H1 (cell line): Measurements from ENCODE around the gene SPAG16. TPM values are rescaled to one million over a fixed set of nuclear protein-coding genes. Genes with fewer than 3 reads are reported as not detected.

Source experiments
- CTCF ChIA-PET: fragments of 300-600 bp; sonication (Branson Sonifier 250); formaldehyde crosslinking; loops from one replicate; lab custom pipeline; 2021; ENCODE audit not compliant: partially characterized antibody; lab: Charles Lee
- POLR2A ChIA-PET: fragments of 300-600 bp; sonication (Branson Sonifier 250); formaldehyde crosslinking; loops from one replicate; lab custom pipeline; 2021; ENCODE audit warnings: inconsistent platforms; ENCODE audit not compliant: partially characterized antibody; lab: Charles Lee
- DNase-seq, 2 experiments: peaks; one replicate each; pipeline versions ENCODE4 v3.0.0 to v3.0.0-alpha.2; 2010 to 2022; ENCODE audit warnings: low spot score in 2 of 2, low read depth in 1 of 2, mixed read lengths in 1 of 2
- FAIRE-seq: peaks from 2 replicates; lab custom pipeline; 2011; peaks lifted over from hg19 to GRCh38; lab: Jason Lieb, UNC
- H2AFZ ChIP-seq: 2 replicates; pipeline ENCODE4 v1.8.1; 2012; ENCODE audit warnings: low read length, inconsistent platforms
- H2AK5ac ChIP-seq: 2 replicates; pipeline ENCODE4 v1.6.1; 2013; ENCODE audit warnings: low read depth, low read length
- H2BK120ac ChIP-seq: replicated peaks from 2 replicates; pipeline ENCODE3; 2013; ENCODE audit warnings: low read depth, low read length, inconsistent platforms
- H2BK12ac ChIP-seq: 2 replicates; pipeline ENCODE4 v1.6.1; 2013; ENCODE audit warnings: low read depth, low read length
- H2BK15ac ChIP-seq: 2 replicates; pipeline ENCODE4 v1.6.1; 2013; ENCODE audit warnings: low read length
- H2BK20ac ChIP-seq: 2 replicates; pipeline ENCODE4 v1.6.1; 2013; ENCODE audit warnings: low read length
- H2BK5ac ChIP-seq: 2 replicates; pipeline ENCODE4 v1.6.1; 2013; ENCODE audit warnings: low read depth, low read length
- H3K14ac ChIP-seq: 2 replicates; pipeline ENCODE4 v1.6.1; 2013; ENCODE audit warnings: inconsistent platforms; ENCODE audit not compliant: insufficient read length
- H3K18ac ChIP-seq: 2 replicates; pipeline ENCODE4 v1.6.1; 2013; ENCODE audit warnings: low read length; ENCODE audit errors: extremely low read depth
- H3K23ac ChIP-seq: 2 replicates; pipeline ENCODE4 v1.6.1; 2013; ENCODE audit warnings: inconsistent platforms; ENCODE audit not compliant: insufficient read length
- H3K23me2 ChIP-seq: 2 replicates; pipeline ENCODE4 v1.6.1; 2013; ENCODE audit warnings: low read depth, low read length
- H3K27ac ChIP-seq: 2 replicates; pipeline ENCODE4 v1.6.1; 2011; ENCODE audit warnings: low read depth, low read length, inconsistent platforms
- H3K27me3 ChIP-seq, 4 experiments: replicated peaks in 1 of 4; 1 replicate in 1 of 4; 2 replicates in 3 of 4; pipeline versions ENCODE4 v1.6.1 to v1.8.1; 2011 to 2013; ENCODE audit warnings: low read length in 3 of 4, mild to moderate bottlenecking in 3 of 4, inconsistent platforms in 2 of 4, mixed read lengths in 2 of 4, moderate library complexity in 1 of 4; ENCODE audit not compliant: control insufficient read depth in 3 of 4, insufficient read depth in 3 of 4; ENCODE audit errors: extremely low read depth in 1 of 4
- H3K36me3 ChIP-seq, 4 experiments: 2 replicates each; pipeline versions ENCODE4 v1.6.1 to v1.8.1; 2011 to 2013; ENCODE audit warnings: mild to moderate bottlenecking in 4 of 4, low read length in 3 of 4, moderate library complexity in 2 of 4, control low read depth in 1 of 4, inconsistent platforms in 1 of 4; ENCODE audit not compliant: insufficient read depth in 4 of 4, control insufficient read depth in 2 of 4
- H3K4ac ChIP-seq: replicated peaks from 2 replicates; pipeline ENCODE3; 2013; ENCODE audit warnings: low read length, low read depth, mixed read lengths, inconsistent platforms; ENCODE audit not compliant: insufficient read length
- H3K4me1 ChIP-seq, 4 experiments: replicated peaks in 1 of 4; 1 replicate in 1 of 4; 2 replicates in 3 of 4; pipeline versions ENCODE4 v1.6.1 to v1.8.1; 2011 to 2013; ENCODE audit warnings: low read length in 3 of 4, inconsistent platforms in 2 of 4, mixed read lengths in 1 of 4; ENCODE audit not compliant: insufficient read depth in 4 of 4, control insufficient read depth in 3 of 4
- H3K4me2 ChIP-seq, 2 experiments: 2 replicates each; pipeline versions ENCODE4 v1.6.1 to v1.8.1; 2011 to 2013; ENCODE audit warnings: low read depth in 2 of 2, low read length in 2 of 2, control low read depth in 1 of 2, inconsistent platforms in 1 of 2, mild to moderate bottlenecking in 1 of 2; ENCODE audit not compliant: insufficient read depth in 1 of 2
- H3K4me3 ChIP-seq, 4 experiments: fragments of 200-600, 300-600 bp in 1 of 4; sonication (generic), shearing (Covaris generic), sonication (Bioruptor Twin) in 1 of 4; 2 replicates each; pipeline versions ENCODE4 v1.5.1 to v1.8.1; 2011 to 2016; ENCODE audit warnings: low read length in 4 of 4, low read depth in 3 of 4, control low read depth in 2 of 4, inconsistent platforms in 2 of 4, mild to moderate bottlenecking in 2 of 4, mixed read lengths in 1 of 4, moderate library complexity in 1 of 4; ENCODE audit not compliant: insufficient read depth in 2 of 4; ENCODE audit errors: extremely low read depth in 1 of 4
- H3K56ac ChIP-seq: replicated peaks from 2 replicates; pipeline ENCODE3; 2013; ENCODE audit warnings: low read depth, mild to moderate bottlenecking, mixed read lengths, low read length, inconsistent platforms; ENCODE audit not compliant: insufficient read length
- H3K79me1 ChIP-seq: 2 replicates; pipeline ENCODE4 v1.6.1; 2013; ENCODE audit warnings: low read depth, low read length, control low read depth
- H3K79me2 ChIP-seq, 2 experiments: 2 replicates each; pipeline versions ENCODE4 v1.6.1 to v1.8.1; 2012 to 2013; ENCODE audit warnings: low read length in 2 of 2, mild to moderate bottlenecking in 2 of 2, inconsistent platforms in 1 of 2; ENCODE audit not compliant: insufficient read depth in 2 of 2, control insufficient read depth in 1 of 2
- H3K9ac ChIP-seq, 4 experiments: replicated peaks in 1 of 4; 1 replicate in 1 of 4; 2 replicates in 3 of 4; pipeline versions ENCODE4 v1.6.1 to v1.8.1; 2011 to 2013; ENCODE audit warnings: low read depth in 3 of 4, low read length in 3 of 4, control low read depth in 2 of 4, mild to moderate bottlenecking in 2 of 4, moderate library complexity in 2 of 4, inconsistent platforms in 1 of 4; ENCODE audit errors: extremely low read depth in 1 of 4
- H3K9me3 ChIP-seq, 2 experiments: 2 replicates each; pipeline versions ENCODE4 v1.6.1 to v1.8.1; 2012 to 2013; ENCODE audit warnings: mild to moderate bottlenecking in 2 of 2, moderate library complexity in 2 of 2, control low read depth in 1 of 2, inconsistent platforms in 1 of 2, low read depth in 1 of 2, low read length in 1 of 2, mixed read lengths in 1 of 2; ENCODE audit not compliant: insufficient read depth in 2 of 2
- H4K20me1 ChIP-seq, 2 experiments: replicated peaks in 1 of 2; 2 replicates each; pipeline versions ENCODE3 to v1.8.1; 2011 to 2013; ENCODE audit warnings: inconsistent platforms in 2 of 2, low read length in 2 of 2, mild to moderate bottlenecking in 1 of 2; ENCODE audit not compliant: insufficient read depth in 2 of 2, control insufficient read depth in 1 of 2
- H4K5ac ChIP-seq: 2 replicates; pipeline ENCODE4 v1.6.1; 2013; ENCODE audit warnings: low read length, low read depth, mixed read lengths, inconsistent platforms; ENCODE audit not compliant: insufficient read length
- H4K8ac ChIP-seq: 2 replicates; pipeline ENCODE4 v1.8.0; 2013; ENCODE audit warnings: mild to moderate bottlenecking, moderate library complexity, low read length, inconsistent platforms; ENCODE audit not compliant: insufficient read depth; ENCODE audit errors: extremely low read depth
- H4K91ac ChIP-seq: replicated peaks from 2 replicates; pipeline ENCODE3; 2013; ENCODE audit warnings: low read length, mixed read lengths, inconsistent platforms; ENCODE audit not compliant: insufficient read length
- CBX8 ChIP-seq: fragments of 300-800, 300-1000 bp; sonication (generic); IDR thresholded peaks from 2 replicates; pipeline ENCODE4 v1.7.1; 2016; ENCODE audit warnings: low read depth, low read length, borderline replicate concordance
- EZH2 ChIP-seq: fragments of 200-600 bp; sonication (generic); IDR thresholded peaks from 2 replicates; pipeline ENCODE4 v1.7.1; 2012; ENCODE audit warnings: low read depth, mild to moderate bottlenecking, moderate library complexity, low read length, inconsistent platforms; ENCODE audit not compliant: severe bottlenecking
- GABPA ChIP-seq: IDR thresholded peaks from 2 replicates; pipeline ENCODE4 v1.6.1; 2011; ENCODE audit warnings: mild to moderate bottlenecking, low read length, moderate library complexity, borderline replicate concordance; ENCODE audit not compliant: insufficient read depth
- NANOG ChIP-seq: IDR thresholded peaks from 2 replicates; pipeline ENCODE4 v1.6.1; 2011; ENCODE audit warnings: low read length, low read depth, mild to moderate bottlenecking, inconsistent platforms; ENCODE audit not compliant: insufficient read depth, poor library complexity, severe bottlenecking
- POU5F1 ChIP-seq: IDR thresholded peaks from 2 replicates; pipeline ENCODE4 v1.6.1; 2011; ENCODE audit warnings: low read depth, mild to moderate bottlenecking, low read length, moderate library complexity
- RAD21 ChIP-seq, 2 experiments: IDR thresholded peaks in 1 of 2; conservative IDR thresholded peaks in 1 of 2; 2 replicates each; pipeline ENCODE4 v1.6.1; 2011; ENCODE audit warnings: low read depth in 2 of 2, low read length in 2 of 2, improper control_type of control experiment in 1 of 2, inconsistent platforms in 1 of 2, mild to moderate bottlenecking in 1 of 2, moderate library complexity in 1 of 2
- SRF ChIP-seq: IDR thresholded peaks from 2 replicates; pipeline ENCODE4 v1.6.1; 2011; ENCODE audit warnings: mild to moderate bottlenecking, low read depth, low read length, moderate library complexity
- ZNF274 ChIP-seq: IDR thresholded peaks from 2 replicates; pipeline ENCODE4 v1.7.0; 2012; ENCODE audit warnings: low read length, borderline replicate concordance; ENCODE audit errors: extremely low read depth
- WGBS, 2 experiments: shearing (Covaris generic) in 1 of 2; methylation state at CpG; one replicate each; pipeline versions ENCODE4 v1.1.6 to v1.1.7; 2013 to 2015; ENCODE audit warnings: low lambda C conversion rate in 2 of 2, mixed read lengths in 2 of 2, inconsistent platforms in 1 of 2, low coverage in 1 of 2, missing lambda C conversion rate in 1 of 2; ENCODE audit not compliant: insufficient replicate concordance in 2 of 2, insufficient coverage in 1 of 2, insufficient read length in 1 of 2; ENCODE audit errors: extremely low coverage in 1 of 2, missing lambda C conversion rate in 1 of 2; 5-methylcytosine and 5-hydroxymethylcytosine counted together
- polyA plus RNA-seq, 7 experiments: library from polyadenylated mRNA; depleted of rRNA in 3 of 7; stranded (reverse) in 5 of 7; unstranded in 2 of 7; fragments of >200 nt in 5 of 7; fragments of 200-250 nt in 2 of 7; gene quantifications; 1 replicate in 5 of 7; 2 replicates in 1 of 7; 4 replicates in 1 of 7; pipeline versions ENCODE4 v1.2.1 to v1.2.3, GENCODE V29; 2011 to 2013; ENCODE audit warnings: missing spikeins in 2 of 7, mixed read lengths in 2 of 7
- total RNA-seq: library from RNA; stranded (reverse); fragmentation: NEBNext Ultra II Directional; extraction: Animal tissue kit (Norgen Biotek cat#: 25700); gene quantifications from 2 replicates; pipeline ENCODE4 v1.2.1, GENCODE V29; 2021
- TF ChIP-seq, protein P1 (sequence below): IDR thresholded peaks from 2 replicates; pipeline ENCODE4 v1.6.1; 2011; ENCODE audit warnings: low read depth, mild to moderate bottlenecking, low read length; ENCODE audit not compliant: insufficient read depth
- TF ChIP-seq, protein P2 (sequence below), 3 experiments: IDR thresholded peaks; 1 replicate in 2 of 3; 2 replicates in 1 of 3; pipeline versions ENCODE4 v1.5.1 to v1.6.1; 2011; ENCODE audit warnings: low read length in 3 of 3, mild to moderate bottlenecking in 3 of 3, inconsistent platforms in 2 of 3, low read depth in 1 of 3, moderate library complexity in 1 of 3; ENCODE audit not compliant: insufficient read depth in 1 of 3; ENCODE audit errors: control extremely low read depth in 1 of 3

SPAG16 gene
- total and polyA plus RNA-seq, 2 of the 8 experiments (the other 6 are each of a cell fraction or from before 2014, with no cell fraction given), result 6.0 to 14.9 TPM

DNA sequence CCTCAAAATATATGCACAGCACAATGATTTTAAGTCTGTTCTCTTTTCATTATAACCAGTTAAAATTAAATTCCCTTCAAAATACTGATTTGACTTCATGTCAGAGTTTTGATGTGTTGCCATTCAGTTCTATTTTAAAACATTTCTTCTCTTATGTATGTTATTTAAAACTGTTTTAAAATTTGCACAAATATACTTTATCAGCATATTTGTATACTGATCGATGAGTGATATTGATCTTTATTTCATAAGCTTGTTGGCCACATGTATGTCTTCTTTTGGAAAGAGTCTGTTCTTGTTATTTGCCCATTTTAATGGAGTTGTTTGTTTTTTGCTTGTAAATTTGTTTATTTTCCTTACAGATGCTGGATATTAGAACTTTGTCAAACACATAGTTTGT, 630.2 kb downstream of the SPAG16 start:
- H2BK12ac ChIP-seq, result no peak overlapping the region
- no peak overlapping the region for H2BK120ac ChIP-seq
- no peak overlapping the region for H3K4ac ChIP-seq
- no peak overlapping the region for H3K27ac ChIP-seq
- ChIA-PET CTCF (no interaction called here), POLR2A (no interaction called here)
- no peak overlapping the region for H2AK5ac ChIP-seq
- no peak overlapping the region for H3K23ac ChIP-seq
- no peak overlapping the region for H3K4me3 ChIP-seq
- H4K20me1 ChIP-seq, result no peaks in the 10 kb centered on the region
- H3K56ac ChIP-seq, result no peak overlapping the region
- no peak overlapping the region for H2BK15ac ChIP-seq
- H3K9me3 ChIP-seq, result no peaks in the 10 kb centered on the region
- H3K79me2 ChIP-seq, result no peaks in the 10 kb centered on the region
- H2BK5ac ChIP-seq, result no peak overlapping the region
- H3K79me1 ChIP-seq, result no peaks in the 10 kb centered on the region
- no peaks in the 10 kb centered on the region for H3K27me3 ChIP-seq
- no peak overlapping the region for H4K8ac ChIP-seq
- H3K23me2 ChIP-seq, result no peaks in the 10 kb centered on the region
- no peak overlapping the region for H2AFZ ChIP-seq
- no peak overlapping the region for H3K14ac ChIP-seq
- H4K91ac ChIP-seq, result no peak overlapping the region
- no peak overlapping the region for H4K5ac ChIP-seq
- FAIRE-seq, result no peak
- WGBS, 2 experiments, result 0% methylated on average over 1 of the region's 1 CpG; no CpG with 5 or more reads in 1 of the 2 experiments
- H2BK20ac ChIP-seq, result no peak overlapping the region
- no peak overlapping the region for H3K4me2 ChIP-seq
- H3K9ac ChIP-seq, result no peak overlapping the region
- H3K36me3 ChIP-seq, result no peaks in the 10 kb centered on the region
- DNase-seq, result no peak
- no peaks in the 10 kb centered on the region for H3K4me1 ChIP-seq
- H3K18ac ChIP-seq, result no peak overlapping the region
- no peak for TF ChIP-seq EZH2
- TF ChIP-seq CBX8, result no peak
- TF ChIP-seq GABPA, result no peak
- TF ChIP-seq NANOG, result no peak
- TF ChIP-seq SRF, result no peak
- no peak for TF ChIP-seq ZNF274
- TF ChIP-seq, protein P1, sequence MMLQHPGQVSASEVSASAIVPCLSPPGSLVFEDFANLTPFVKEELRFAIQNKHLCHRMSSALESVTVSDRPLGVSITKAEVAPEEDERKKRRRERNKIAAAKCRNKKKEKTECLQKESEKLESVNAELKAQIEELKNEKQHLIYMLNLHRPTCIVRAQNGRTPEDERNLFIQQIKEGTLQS, result no peak
- no peak for TF ChIP-seq RAD21 (IDR thresholded peaks at IDR 0.05 in 1 of 2, conservative IDR thresholded peaks at IDR 0.05 in 1 of 2; ENCODE audit: low read depth in 2 of 2, low read length in 2 of 2)
- no peak for TF ChIP-seq POU5F1
- TF ChIP-seq, protein P2, sequence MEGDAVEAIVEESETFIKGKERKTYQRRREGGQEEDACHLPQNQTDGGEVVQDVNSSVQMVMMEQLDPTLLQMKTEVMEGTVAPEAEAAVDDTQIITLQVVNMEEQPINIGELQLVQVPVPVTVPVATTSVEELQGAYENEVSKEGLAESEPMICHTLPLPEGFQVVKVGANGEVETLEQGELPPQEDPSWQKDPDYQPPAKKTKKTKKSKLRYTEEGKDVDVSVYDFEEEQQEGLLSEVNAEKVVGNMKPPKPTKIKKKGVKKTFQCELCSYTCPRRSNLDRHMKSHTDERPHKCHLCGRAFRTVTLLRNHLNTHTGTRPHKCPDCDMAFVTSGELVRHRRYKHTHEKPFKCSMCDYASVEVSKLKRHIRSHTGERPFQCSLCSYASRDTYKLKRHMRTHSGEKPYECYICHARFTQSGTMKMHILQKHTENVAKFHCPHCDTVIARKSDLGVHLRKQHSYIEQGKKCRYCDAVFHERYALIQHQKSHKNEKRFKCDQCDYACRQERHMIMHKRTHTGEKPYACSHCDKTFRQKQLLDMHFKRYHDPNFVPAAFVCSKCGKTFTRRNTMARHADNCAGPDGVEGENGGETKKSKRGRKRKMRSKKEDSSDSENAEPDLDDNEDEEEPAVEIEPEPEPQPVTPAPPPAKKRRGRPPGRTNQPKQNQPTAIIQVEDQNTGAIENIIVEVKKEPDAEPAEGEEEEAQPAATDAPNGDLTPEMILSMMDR (IDR thresholded peaks at IDR 0.05; ENCODE audit: control extremely low read depth in 1 of 3, insufficient read depth in 1 of 3, low read depth in 1 of 3, low read length in 3 of 3), result no peak
